HepG2 (cell line): ENCODE results near the gene FBXO9. TPM values are rescaled to one million over a fixed set of nuclear protein-coding genes. Genes with fewer than 3 reads are reported as not detected.

Experiments used
- ATAC-seq: fragments of 200-7000 bp; cut with Tn5 transposase; 3 replicates; pipeline ENCODE4 v1.9.1; 2020; ENCODE audit warnings: mild to moderate bottlenecking, moderate library complexity
- BruUV-seq: library from RNA; stranded (reverse); fragments of 400-500 nt; replicated peaks from 2 replicates; lab custom pipeline; 2021; lab: Mats Ljungman, UMichigan
- CTCF ChIA-PET: fragments of 300-600 bp; formaldehyde crosslinking; extraction: SDS; loops from one replicate; lab custom pipeline; 2021; ENCODE audit warnings: low total read pairs, inconsistent platforms, low intra/inter-chr PET ratio; lab: Yijun Ruan, JAX
- POLR2A ChIA-PET: fragments of 350-600 bp; sonication (Branson Sonifier 250); formaldehyde crosslinking; loops from one replicate; lab custom pipeline; 2020; ENCODE audit warnings: antibody characterized with exemption, inconsistent platforms; lab: Yijun Ruan, JAX
- DNase-seq: peaks from one replicate; pipeline ENCODE4 v3.0.0-alpha.2; 2015; ENCODE audit warnings: low spot score
- FAIRE-seq: peaks from 3 replicates; lab custom pipeline; 2011; peaks lifted over from hg19 to GRCh38; lab: Jason Lieb, UNC
- H2AFZ ChIP-seq: one replicate; pipeline ENCODE4 v1.6.1; 2011; ENCODE audit warnings: low read length, inconsistent platforms
- H3K27ac ChIP-seq: fragments of 300-600 bp; 3 replicates; pipeline ENCODE4 v1.8.0; 2011; ENCODE audit warnings: mixed run types, mild to moderate bottlenecking, mixed read lengths, low read length, inconsistent platforms; ENCODE audit not compliant: insufficient read depth; ENCODE audit errors: extremely low read length
- H3K27me3 ChIP-seq, 2 experiments: fragments of 200-600 bp in 1 of 2; 2 replicates in 1 of 2; 3 replicates in 1 of 2; pipeline versions ENCODE4 v1.6.0 to v1.8.0; 2011; ENCODE audit warnings: low read length in 2 of 2, mild to moderate bottlenecking in 2 of 2, moderate library complexity in 2 of 2, inconsistent platforms in 1 of 2; ENCODE audit not compliant: insufficient read depth in 2 of 2, control insufficient read depth in 1 of 2
- H3K36me3 ChIP-seq, 2 experiments: fragments of 200-600 bp in 1 of 2; replicated peaks in 1 of 2; 2 replicates in 1 of 2; 3 replicates in 1 of 2; pipeline versions ENCODE4 v1.5.1 to v1.8.0; 2011; ENCODE audit warnings: low read length in 2 of 2, inconsistent platforms in 1 of 2; ENCODE audit not compliant: insufficient read depth in 2 of 2, control insufficient read depth in 1 of 2
- H3K4me1 ChIP-seq: 2 replicates; pipeline ENCODE4 v1.5.1; 2012; ENCODE audit warnings: low read length, inconsistent platforms; ENCODE audit not compliant: insufficient read depth
- H3K4me2 ChIP-seq: 2 replicates; pipeline ENCODE4 v1.6.0; 2011; ENCODE audit warnings: low read depth, low read length, inconsistent platforms
- H3K4me3 ChIP-seq, 3 experiments: fragments of 200-600 bp in 1 of 3; sonication (generic), shearing (Covaris generic) in 1 of 3; replicated peaks in 1 of 3; 2 replicates each; pipeline ENCODE4 v1.5.1; 2011 to 2016; ENCODE audit warnings: low read length in 3 of 3, inconsistent platforms in 2 of 3, low read depth in 2 of 3, mild to moderate bottlenecking in 2 of 3, control low read depth in 1 of 3, mixed read lengths in 1 of 3; ENCODE audit not compliant: insufficient read depth in 1 of 3
- H3K79me2 ChIP-seq: one replicate; pipeline ENCODE4 v1.6.1; 2011; ENCODE audit warnings: low read length, inconsistent platforms; ENCODE audit not compliant: insufficient read depth
- H3K9ac ChIP-seq: 2 replicates; pipeline ENCODE4 v1.6.0; 2011; ENCODE audit warnings: mild to moderate bottlenecking, low read depth, low read length, inconsistent platforms; ENCODE audit not compliant: insufficient read depth
- H3K9me3 ChIP-seq: 2 replicates; pipeline ENCODE4 v1.5.1; 2012; ENCODE audit warnings: mild to moderate bottlenecking, low read length
- H4K20me1 ChIP-seq: 2 replicates; pipeline ENCODE4 v1.6.0; 2011; ENCODE audit warnings: inconsistent platforms, mild to moderate bottlenecking, low read length, moderate library complexity; ENCODE audit not compliant: insufficient read depth
- CBX2 ChIP-seq, 2 experiments: fragments of 200-600 bp in 1 of 2; sonication (generic); formaldehyde crosslinking in 1 of 2; IDR thresholded peaks; 2 replicates each; pipeline versions ENCODE4 v1.7.0 to v1.8.1; 2018 to 2022; ENCODE audit warnings: low read depth in 2 of 2, low read length in 1 of 2, mild to moderate bottlenecking in 1 of 2, missing genetic modification reagents in 1 of 2
- FLYWCH1 ChIP-seq: sonication (generic); formaldehyde crosslinking; IDR thresholded peaks from 2 replicates; pipeline ENCODE4 v1.8.1; 2023; ENCODE audit warnings: mild to moderate bottlenecking, missing genetic modification reagents
- MBNL3 ChIP-seq: fragments of 250-450 bp; sonication (Bioruptor Pico); conservative IDR thresholded peaks from 2 replicates; pipeline ENCODE4 v1.8.0; 2022; ENCODE audit warnings: mild to moderate bottlenecking, inconsistent platforms
- RCOR2 ChIP-seq: IDR thresholded peaks from 2 replicates; pipeline ENCODE4 v1.6.1; 2016; ENCODE audit warnings: missing biosample characterization, missing genetic modification reagents
- RORA ChIP-seq: sonication (generic); formaldehyde crosslinking; IDR thresholded peaks from 2 replicates; pipeline ENCODE4 v1.5.0; 2020; ENCODE audit warnings: mild to moderate bottlenecking, missing genetic modification reagents, moderate library complexity
- TAF1 ChIP-seq: sonication (generic); formaldehyde crosslinking; IDR thresholded peaks from 2 replicates; pipeline ENCODE4 v1.4.0; 2020; ENCODE audit warnings: missing genetic modification reagents
- ZNF773 ChIP-seq: sonication (generic); formaldehyde crosslinking; IDR thresholded peaks from 2 replicates; pipeline ENCODE4 v1.4.0; 2020; ENCODE audit warnings: missing genetic modification reagents, borderline replicate concordance
- ZSCAN12 ChIP-seq: sonication (generic); formaldehyde crosslinking; IDR thresholded peaks from 2 replicates; pipeline ENCODE4 v1.9.0; 2021; ENCODE audit warnings: mild to moderate bottlenecking, missing genetic modification reagents
- WGBS: methylation state at CpG from one replicate; pipeline ENCODE4 v1.1.6; 2017; ENCODE audit warnings: low lambda C conversion rate; 5-methylcytosine and 5-hydroxymethylcytosine counted together
- in situ Hi-C: cut with HindIII; loops from 2 replicates; pipeline ENCODE4 v1.10.0; 2017; ENCODE audit warnings: low pct_unique_long_range_greater_than_20kb; ENCODE audit not compliant: extremely low pct_ligation_motif_present
- intact Hi-C: fragments of 100-400 bp; cut with micrococcal nuclease; formaldehyde crosslinking; loops from one replicate; pipeline ENCODE4 v1.10.0; 2022; ENCODE audit not compliant: unreplicated experiment
- polyA plus RNA-seq, 8 experiments: library from polyadenylated mRNA; depleted of rRNA in 3 of 8; stranded (reverse) in 7 of 8; unstranded in 1 of 8; fragments of >200 nt; fragmentation: Illumina TruSeq in 4 of 8; extraction: Trizol in 4 of 8; gene quantifications; 2 replicates each; pipeline versions ENCODE4 v1.2.1 to v1.2.3, GENCODE V29; 2011 to 2016; ENCODE audit warnings: low read depth in 4 of 8, missing spikeins in 1 of 8, mixed read lengths in 1 of 8; ENCODE audit not compliant: insufficient read depth in 1 of 8
- total RNA-seq, 5 experiments: library from RNA; depleted of rRNA; stranded (reverse); fragments of >200 nt; fragmentation: Illumina TruSeq; extraction: Trizol; gene quantifications; 2 replicates each; pipeline ENCODE4 v1.2.3, GENCODE V29; 2016; ENCODE audit warnings: low read depth in 1 of 5
- TF ChIP-seq, protein P1 (sequence below): sonication (generic); formaldehyde crosslinking; conservative IDR thresholded peaks from 2 replicates; pipeline ENCODE4 v1.4.0; 2020; ENCODE audit warnings: missing genetic modification reagents
- TF ChIP-seq, protein P2 (sequence below): sonication (generic); formaldehyde crosslinking; IDR thresholded peaks from 2 replicates; pipeline ENCODE4 v1.4.0; 2020; ENCODE audit warnings: low read depth, mild to moderate bottlenecking, missing genetic modification reagents
- TF ChIP-seq, protein P3 (sequence below): sonication (generic); formaldehyde crosslinking; IDR thresholded peaks from 2 replicates; pipeline ENCODE4 v1.8.0; 2023; ENCODE audit warnings: mild to moderate bottlenecking, missing genetic modification reagents
- TF ChIP-seq, protein P4 (sequence below): sonication (generic); formaldehyde crosslinking; IDR thresholded peaks from 2 replicates; pipeline ENCODE4 v1.4.0; 2020; ENCODE audit warnings: missing genetic modification reagents, mild to moderate bottlenecking, borderline replicate concordance

FBXO9 gene
- total and polyA plus RNA-seq, 2 of the 13 experiments (the other 11 are each of a cell fraction or from before 2014, with no cell fraction given), result 64.3 to 98.4 TPM

DNA sequence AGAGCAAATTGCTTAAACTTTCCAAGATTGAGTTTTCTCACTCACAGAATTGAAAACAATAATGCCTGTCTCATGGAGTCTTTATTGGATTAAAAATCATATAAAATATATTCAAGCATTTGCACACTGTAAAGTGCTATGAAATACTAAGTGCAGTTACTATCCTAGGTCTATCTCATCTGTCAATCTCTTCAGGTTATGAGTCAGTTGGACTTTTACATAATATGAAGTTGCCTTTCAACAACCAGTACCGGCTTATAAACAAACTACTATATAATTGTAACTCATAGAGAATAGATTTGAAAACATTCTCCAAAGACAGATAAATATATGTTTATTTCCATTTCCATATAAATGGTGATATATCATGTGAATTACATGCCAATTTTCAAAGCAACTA is 49.7 kb upstream of the FBXO9 start:
- 98% methylated on average over 1 of the region's 1 CpG for WGBS
- intact Hi-C loops, result no loop called here
- no peak for ATAC-seq
- Histone ChIP-seq H3K9ac (no peak overlapping the region), H3K4me2 (no peak overlapping the region), H3K4me1 (peaks cover 9% of the 10 kb centered on the region), H4K20me1 (no peaks in the 10 kb centered on the region), H3K4me3 (no peak overlapping the region), H2AFZ (no peak overlapping the region), H3K27ac (no peak overlapping the region), H3K36me3 (peaks cover 25 to 83% of the 10 kb centered on the region in 2 experiments), H3K27me3 (no peaks in the 10 kb centered on the region), H3K79me2 (no peaks in the 10 kb centered on the region), H3K9me3 (no peaks in the 10 kb centered on the region)
- TF ChIP-seq, protein P1, sequence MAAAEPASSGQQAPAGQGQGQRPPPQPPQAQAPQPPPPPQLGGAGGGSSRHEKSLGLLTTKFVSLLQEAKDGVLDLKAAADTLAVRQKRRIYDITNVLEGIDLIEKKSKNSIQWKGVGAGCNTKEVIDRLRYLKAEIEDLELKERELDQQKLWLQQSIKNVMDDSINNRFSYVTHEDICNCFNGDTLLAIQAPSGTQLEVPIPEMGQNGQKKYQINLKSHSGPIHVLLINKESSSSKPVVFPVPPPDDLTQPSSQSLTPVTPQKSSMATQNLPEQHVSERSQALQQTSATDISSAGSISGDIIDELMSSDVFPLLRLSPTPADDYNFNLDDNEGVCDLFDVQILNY (CRISPR knock-in tag), result no peak
- no peak for TF ChIP-seq TAF1 (CRISPR knock-in tag)
- no peak for TF ChIP-seq RORA (CRISPR knock-in tag)
- TF ChIP-seq CBX2 (IDR thresholded peaks at IDR 0.05; ENCODE audit: low read depth, low read length), result no peak
- no peak for TF ChIP-seq CBX2 (CRISPR knock-in tag; IDR thresholded peaks at IDR 0.05; ENCODE audit: low read depth)
- CTCF ChIA-PET, result no interaction called here
- no peak for FAIRE-seq
- in situ Hi-C loops, result no loop called here
- POLR2A ChIA-PET, result no interaction called here
- no TSS peak for BruUV-seq
- DNase-seq, result no peak

DNA sequence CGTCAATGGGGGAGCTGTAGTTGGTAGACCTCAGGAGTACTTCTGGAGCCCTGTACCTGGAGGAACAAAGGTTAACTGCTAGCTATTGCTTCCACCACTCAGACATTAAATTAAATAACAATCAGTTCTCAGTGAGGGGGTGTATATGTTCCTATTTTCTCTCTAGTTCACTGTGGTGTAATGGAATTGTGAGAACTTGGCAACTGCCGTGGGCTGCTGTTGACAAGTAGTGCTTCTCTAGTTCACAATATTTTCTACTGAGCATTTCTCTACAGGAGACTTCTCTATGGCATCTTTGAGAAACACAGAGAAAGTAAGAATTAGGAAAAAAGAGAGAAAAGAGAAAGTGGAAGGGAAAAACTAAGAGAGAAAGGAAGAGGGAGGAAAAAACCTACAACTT is 46.8 kb upstream of the FBXO9 start:
- no peak overlapping the region for H3K9ac ChIP-seq
- H3K27me3 ChIP-seq, result no peaks in the 10 kb centered on the region
- TF ChIP-seq, protein P2, sequence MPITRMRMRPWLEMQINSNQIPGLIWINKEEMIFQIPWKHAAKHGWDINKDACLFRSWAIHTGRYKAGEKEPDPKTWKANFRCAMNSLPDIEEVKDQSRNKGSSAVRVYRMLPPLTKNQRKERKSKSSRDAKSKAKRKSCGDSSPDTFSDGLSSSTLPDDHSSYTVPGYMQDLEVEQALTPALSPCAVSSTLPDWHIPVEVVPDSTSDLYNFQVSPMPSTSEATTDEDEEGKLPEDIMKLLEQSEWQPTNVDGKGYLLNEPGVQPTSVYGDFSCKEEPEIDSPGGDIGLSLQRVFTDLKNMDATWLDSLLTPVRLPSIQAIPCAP (CRISPR knock-in tag), result no peak
- TF ChIP-seq ZNF773 (CRISPR knock-in tag) (no peak), MBNL3 (no peak), RCOR2 (no peak), ZSCAN12 (CRISPR knock-in tag) (no peak), FLYWCH1 (CRISPR knock-in tag) (no peak)
- TF ChIP-seq, protein P3, sequence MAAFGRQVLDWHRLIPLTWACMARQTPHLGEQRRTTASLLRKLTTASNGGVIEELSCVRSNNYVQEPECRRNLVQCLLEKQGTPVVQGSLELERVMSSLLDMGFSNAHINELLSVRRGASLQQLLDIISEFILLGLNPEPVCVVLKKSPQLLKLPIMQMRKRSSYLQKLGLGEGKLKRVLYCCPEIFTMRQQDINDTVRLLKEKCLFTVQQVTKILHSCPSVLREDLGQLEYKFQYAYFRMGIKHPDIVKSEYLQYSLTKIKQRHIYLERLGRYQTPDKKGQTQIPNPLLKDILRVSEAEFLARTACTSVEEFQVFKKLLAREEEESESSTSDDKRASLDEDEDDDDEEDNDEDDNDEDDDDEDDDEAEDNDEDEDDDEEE, result no peak
- TF ChIP-seq, protein P4, sequence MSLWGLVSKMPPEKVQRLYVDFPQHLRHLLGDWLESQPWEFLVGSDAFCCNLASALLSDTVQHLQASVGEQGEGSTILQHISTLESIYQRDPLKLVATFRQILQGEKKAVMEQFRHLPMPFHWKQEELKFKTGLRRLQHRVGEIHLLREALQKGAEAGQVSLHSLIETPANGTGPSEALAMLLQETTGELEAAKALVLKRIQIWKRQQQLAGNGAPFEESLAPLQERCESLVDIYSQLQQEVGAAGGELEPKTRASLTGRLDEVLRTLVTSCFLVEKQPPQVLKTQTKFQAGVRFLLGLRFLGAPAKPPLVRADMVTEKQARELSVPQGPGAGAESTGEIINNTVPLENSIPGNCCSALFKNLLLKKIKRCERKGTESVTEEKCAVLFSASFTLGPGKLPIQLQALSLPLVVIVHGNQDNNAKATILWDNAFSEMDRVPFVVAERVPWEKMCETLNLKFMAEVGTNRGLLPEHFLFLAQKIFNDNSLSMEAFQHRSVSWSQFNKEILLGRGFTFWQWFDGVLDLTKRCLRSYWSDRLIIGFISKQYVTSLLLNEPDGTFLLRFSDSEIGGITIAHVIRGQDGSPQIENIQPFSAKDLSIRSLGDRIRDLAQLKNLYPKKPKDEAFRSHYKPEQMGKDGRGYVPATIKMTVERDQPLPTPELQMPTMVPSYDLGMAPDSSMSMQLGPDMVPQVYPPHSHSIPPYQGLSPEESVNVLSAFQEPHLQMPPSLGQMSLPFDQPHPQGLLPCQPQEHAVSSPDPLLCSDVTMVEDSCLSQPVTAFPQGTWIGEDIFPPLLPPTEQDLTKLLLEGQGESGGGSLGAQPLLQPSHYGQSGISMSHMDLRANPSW (CRISPR knock-in tag), result no peak
- DNase-seq (no peak), FAIRE-seq (no peak), ATAC-seq (no peak)
- H3K79me2 ChIP-seq, result no peaks in the 10 kb centered on the region
- no peaks in the 10 kb centered on the region for H3K9me3 ChIP-seq
- 96% methylated on average over 2 of the region's 2 CpGs for WGBS
- in situ Hi-C loops, result no loop called here
- peaks cover 14 to 54% of the 10 kb centered on the region in 2 experiments for H3K36me3 ChIP-seq
- no peak overlapping the region for H3K4me2 ChIP-seq
- H2AFZ ChIP-seq, result no peak overlapping the region
- ChIA-PET POLR2A (no interaction called here), CTCF (no interaction called here)
- H3K4me3 ChIP-seq, result no peak overlapping the region
- no peak overlapping the region for H3K27ac ChIP-seq
- no peaks in the 10 kb centered on the region for H3K4me1 ChIP-seq
- BruUV-seq, result no TSS peak
- intact Hi-C loops, result no loop called here
- H4K20me1 ChIP-seq, result no peaks in the 10 kb centered on the region
